C4-2B (cell line): ENCODE measurements around the gene MBNL1.

Experiments
- H3K27ac ChIP-seq: fragments of 450-650 bp; 2 replicates; pipeline ENCODE4 v1.5.1; 2017
- ZFX ChIP-seq: fragments of 450-650 bp; IDR thresholded peaks from 2 replicates; pipeline ENCODE4 v1.6.1; 2017
- TF ChIP-seq, protein P1 (sequence below): fragments of 450-650 bp; conservative IDR thresholded peaks from 2 replicates; pipeline ENCODE4 v1.5.1; 2017; ENCODE audit warnings: mild to moderate bottlenecking

MBNL1 gene

DNA sequence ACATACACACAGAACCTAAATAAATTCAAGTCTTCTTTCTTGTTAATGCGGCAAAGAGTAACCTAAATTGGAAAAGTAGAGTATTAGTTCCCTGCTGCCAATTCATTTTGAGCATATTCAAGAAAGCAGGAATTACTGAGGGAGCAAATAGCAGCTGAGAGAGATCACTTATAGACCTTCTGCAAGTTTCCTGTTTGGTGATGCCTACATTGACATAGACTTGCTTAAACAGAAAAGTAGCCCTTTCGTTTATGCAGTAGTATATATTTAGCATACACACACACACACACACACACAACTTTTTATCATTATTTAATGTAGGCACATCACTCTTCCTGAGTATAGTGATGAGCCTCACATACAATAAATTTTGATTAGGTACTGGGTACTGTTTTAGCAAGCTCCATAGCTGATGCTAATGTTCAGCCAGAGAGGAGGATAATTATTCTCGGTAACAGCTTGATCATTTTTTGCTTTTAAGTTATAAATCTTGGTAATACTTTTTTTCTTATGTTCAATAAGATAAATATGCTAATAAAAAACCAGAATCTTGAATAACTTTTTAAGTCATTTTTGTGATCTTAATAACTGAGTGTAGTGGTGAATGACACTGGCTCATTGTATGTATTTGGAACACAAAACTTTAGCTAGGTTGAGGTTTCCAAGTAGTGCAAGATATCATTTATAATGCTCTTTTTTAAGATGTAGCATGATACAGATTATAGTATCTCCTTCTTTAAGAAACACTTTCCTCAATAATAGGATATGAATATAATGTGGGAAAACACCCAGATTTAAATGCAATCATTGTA is 174.7 kb downstream of the MBNL1 start:
- TF ChIP-seq, protein P1, sequence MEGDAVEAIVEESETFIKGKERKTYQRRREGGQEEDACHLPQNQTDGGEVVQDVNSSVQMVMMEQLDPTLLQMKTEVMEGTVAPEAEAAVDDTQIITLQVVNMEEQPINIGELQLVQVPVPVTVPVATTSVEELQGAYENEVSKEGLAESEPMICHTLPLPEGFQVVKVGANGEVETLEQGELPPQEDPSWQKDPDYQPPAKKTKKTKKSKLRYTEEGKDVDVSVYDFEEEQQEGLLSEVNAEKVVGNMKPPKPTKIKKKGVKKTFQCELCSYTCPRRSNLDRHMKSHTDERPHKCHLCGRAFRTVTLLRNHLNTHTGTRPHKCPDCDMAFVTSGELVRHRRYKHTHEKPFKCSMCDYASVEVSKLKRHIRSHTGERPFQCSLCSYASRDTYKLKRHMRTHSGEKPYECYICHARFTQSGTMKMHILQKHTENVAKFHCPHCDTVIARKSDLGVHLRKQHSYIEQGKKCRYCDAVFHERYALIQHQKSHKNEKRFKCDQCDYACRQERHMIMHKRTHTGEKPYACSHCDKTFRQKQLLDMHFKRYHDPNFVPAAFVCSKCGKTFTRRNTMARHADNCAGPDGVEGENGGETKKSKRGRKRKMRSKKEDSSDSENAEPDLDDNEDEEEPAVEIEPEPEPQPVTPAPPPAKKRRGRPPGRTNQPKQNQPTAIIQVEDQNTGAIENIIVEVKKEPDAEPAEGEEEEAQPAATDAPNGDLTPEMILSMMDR = no peak
- no peak for TF ChIP-seq ZFX
- no peak overlapping the region for H3K27ac ChIP-seq

DNA sequence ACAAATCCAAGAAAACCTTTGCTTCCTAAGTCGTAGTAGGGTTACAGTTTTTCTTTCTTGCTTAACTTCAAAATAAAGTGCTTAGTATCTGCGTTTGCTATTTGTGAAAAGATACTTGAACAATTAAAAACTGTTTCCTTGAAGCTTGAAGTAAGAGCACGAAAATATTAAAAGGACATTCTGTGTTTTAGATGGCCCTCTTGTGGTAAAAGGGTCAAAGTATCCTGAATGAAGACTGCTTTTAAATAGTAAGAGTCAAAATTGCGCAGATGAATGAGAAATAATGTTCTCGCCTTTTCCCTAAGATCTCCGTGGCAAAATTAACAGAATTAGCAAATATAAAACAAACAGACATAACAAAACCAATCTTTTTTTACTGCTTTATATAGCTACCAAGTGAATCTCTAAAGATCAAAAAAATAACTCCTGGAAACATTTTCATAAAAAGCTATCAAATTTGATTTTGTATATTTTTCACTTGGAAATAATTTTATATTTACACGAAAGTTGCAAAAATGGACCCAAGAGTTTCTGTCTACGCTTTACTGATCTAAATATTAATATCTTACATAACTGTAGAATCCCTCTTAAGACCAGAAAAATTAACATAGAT is 175.4 kb downstream of the MBNL1 start:
- no peak overlapping the region for H3K27ac ChIP-seq
- TF ChIP-seq, protein P1 = peak; percentile 88
- no peak for TF ChIP-seq ZFX

DNA sequence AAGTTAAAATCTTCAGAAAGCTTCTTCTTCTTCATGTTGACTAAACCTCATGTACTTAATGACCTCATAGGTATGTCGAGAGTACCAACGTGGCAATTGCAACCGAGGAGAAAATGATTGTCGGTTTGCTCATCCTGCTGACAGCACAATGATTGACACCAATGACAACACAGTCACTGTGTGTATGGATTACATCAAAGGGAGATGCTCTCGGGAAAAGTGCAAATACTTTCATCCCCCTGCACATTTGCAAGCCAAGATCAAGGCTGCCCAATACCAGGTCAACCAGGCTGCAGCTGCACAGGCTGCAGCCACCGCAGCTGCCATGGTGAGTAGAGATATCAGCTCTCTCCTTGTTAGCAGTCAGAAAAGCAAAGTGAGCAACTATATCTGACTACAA is 176.5 kb downstream of the MBNL1 start:
- TF ChIP-seq ZFX = no peak
- TF ChIP-seq, protein P1 = no peak

DNA sequence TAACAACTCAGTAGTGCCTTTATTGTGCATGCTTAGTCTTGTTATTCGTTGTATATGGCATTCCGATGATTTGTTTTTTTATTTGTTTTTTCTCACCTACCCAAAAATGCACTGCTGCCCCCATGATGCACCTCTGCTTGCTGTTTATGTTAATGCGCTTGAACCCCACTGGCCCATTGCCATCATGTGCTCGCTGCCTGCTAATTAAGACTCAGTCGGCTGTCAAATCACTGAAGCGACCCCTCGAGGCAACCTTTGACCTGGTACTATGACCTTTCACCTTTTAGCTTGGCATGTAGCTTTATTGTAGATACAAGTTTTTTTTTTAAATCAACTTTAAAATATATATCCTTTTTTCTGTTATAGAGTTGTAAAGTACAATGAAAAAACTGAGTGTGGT is 177.8 kb downstream of the MBNL1 start:
- TF ChIP-seq ZFX = no peak
- TF ChIP-seq, protein P1 = no peak
- no peak overlapping the region for H3K27ac ChIP-seq

More for the DNA sequence above, 176.5 kb downstream of the MBNL1 start:
- H3K27ac ChIP-seq = no peak overlapping the region

DNA sequence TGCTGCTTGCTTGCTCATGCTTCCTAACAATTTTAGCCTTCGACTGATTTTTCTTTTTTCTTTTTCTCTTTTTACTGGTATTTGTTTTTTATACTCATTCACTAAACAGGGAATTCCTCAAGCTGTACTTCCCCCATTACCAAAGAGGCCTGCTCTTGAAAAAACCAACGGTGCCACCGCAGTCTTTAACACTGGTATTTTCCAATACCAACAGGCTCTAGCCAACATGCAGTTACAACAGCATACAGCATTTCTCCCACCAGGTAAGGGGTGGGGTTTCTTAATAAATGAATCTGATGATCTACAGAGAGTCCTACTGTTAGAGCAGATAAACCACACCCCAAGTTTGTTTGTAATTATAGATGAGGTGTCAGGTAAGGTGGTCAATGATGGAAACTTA is 178.8 kb downstream of the MBNL1 start:
- no peak overlapping the region for H3K27ac ChIP-seq
- TF ChIP-seq, protein P1 = no peak
- TF ChIP-seq ZFX = no peak

DNA sequence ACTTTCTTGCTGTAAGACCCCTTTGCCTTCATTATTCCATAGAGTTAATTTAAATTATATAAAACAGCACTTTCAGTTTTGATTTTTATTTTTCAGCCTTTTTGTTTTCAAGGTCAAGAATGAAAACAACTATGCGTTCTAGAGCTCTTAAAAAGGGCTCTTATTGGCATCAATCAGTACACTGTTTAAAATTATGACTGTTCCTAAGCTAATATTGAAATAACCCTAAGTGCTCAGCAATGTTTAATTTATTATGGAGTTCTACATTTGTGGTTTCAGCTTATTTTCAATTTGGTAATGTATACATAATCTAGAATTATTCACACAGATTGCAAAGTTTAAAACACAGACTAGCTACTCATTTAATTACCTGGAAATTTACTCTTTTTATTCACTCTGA is 179.4 kb downstream of the MBNL1 start:
- H3K27ac ChIP-seq = no peak overlapping the region
- TF ChIP-seq, protein P1 = no peak
- TF ChIP-seq ZFX = no peak

DNA sequence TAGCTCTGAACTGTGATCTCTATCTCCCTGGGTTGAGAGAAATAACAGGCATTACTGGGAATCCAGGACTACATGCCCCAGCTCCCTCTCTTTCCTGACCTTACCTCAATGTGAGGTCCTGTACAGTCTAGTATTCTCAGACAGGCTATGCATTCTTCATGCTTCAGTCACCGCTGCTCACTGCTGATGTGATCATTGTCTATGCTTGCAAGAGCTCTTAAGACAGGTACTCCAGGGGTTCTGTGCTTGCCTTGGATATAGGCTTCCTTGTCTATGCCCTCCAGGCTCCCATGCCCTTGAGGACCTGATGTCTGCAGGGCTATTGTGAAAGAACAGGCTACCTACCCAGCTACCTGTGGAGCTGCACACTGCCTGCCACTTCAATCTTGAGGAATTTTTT is 183.6 kb downstream of the MBNL1 start:
- no peak overlapping the region for H3K27ac ChIP-seq
- TF ChIP-seq, protein P1 = no peak
- TF ChIP-seq ZFX = no peak
